WTC11 (cell line): ENCODE results near the gene POGLUT2. TPM values are rescaled to one million over a fixed set of nuclear protein-coding genes. Genes with fewer than 3 reads are reported as not detected.

Experiments
- ATAC-seq: fragments of 200-7000 bp; cut with Tn5 transposase; 2 replicates; pipeline ENCODE4 v1.10.0; 2021; ENCODE audit warnings: mild to moderate bottlenecking, moderate library complexity
- CTCF ChIA-PET: fragments of 300-600 bp; sonication (Branson Sonifier 250); formaldehyde crosslinking; loops from one replicate; lab custom pipeline; 2021; ENCODE audit warnings: antibody characterized with exemption; lab: Charles Lee
- POLR2A ChIA-PET: fragments of 350-600 bp; sonication (Branson Sonifier 250); formaldehyde crosslinking; loops from one replicate; lab custom pipeline; 2021; ENCODE audit warnings: antibody characterized with exemption; lab: Charles Lee
- DNase-seq: peaks from one replicate; pipeline ENCODE4 v3.0.0; 2021; ENCODE audit warnings: low spot score
- H3K27ac Mint-ChIP-seq: 2 replicates; pipeline ENCODE4 v1.8.0; 2021; ENCODE audit warnings: mixed read lengths
- H3K27me3 Mint-ChIP-seq: 2 replicates; pipeline ENCODE4 v1.8.0; 2021; ENCODE audit warnings: low read depth, mild to moderate bottlenecking, moderate library complexity, mixed read lengths
- H3K36me3 Mint-ChIP-seq: 2 replicates; pipeline ENCODE4 v1.8.0; 2021; ENCODE audit warnings: mixed read lengths
- H3K4me1 Mint-ChIP-seq: 2 replicates; pipeline ENCODE4 v1.8.0; 2022; ENCODE audit warnings: mixed read lengths
- H3K4me3 Mint-ChIP-seq: 2 replicates; pipeline ENCODE4 v1.8.0; 2021; ENCODE audit warnings: mild to moderate bottlenecking, moderate library complexity, mixed read lengths
- H3K9me3 Mint-ChIP-seq: 2 replicates; pipeline ENCODE4 v1.8.0; 2021; ENCODE audit warnings: mixed read lengths
- AFF4 ChIP-seq: sonication (generic); formaldehyde crosslinking; IDR thresholded peaks from 2 replicates; pipeline ENCODE4 v1.8.1; 2023; ENCODE audit warnings: mild to moderate bottlenecking, missing genetic modification reagents, borderline replicate concordance
- ATF1 ChIP-seq: sonication (generic); formaldehyde crosslinking; IDR thresholded peaks from 2 replicates; pipeline ENCODE4 v1.8.1; 2023; ENCODE audit warnings: mild to moderate bottlenecking, moderate library complexity, missing genetic modification reagents
- ATF3 ChIP-seq: sonication (generic); formaldehyde crosslinking; conservative IDR thresholded peaks from 2 replicates; pipeline ENCODE4 v1.8.1; 2022; ENCODE audit warnings: mild to moderate bottlenecking, missing genetic modification reagents
- CBFB ChIP-seq: sonication (generic); formaldehyde crosslinking; IDR thresholded peaks from 2 replicates; pipeline ENCODE4 v1.8.1; 2022; ENCODE audit warnings: mild to moderate bottlenecking, low read depth, missing genetic modification reagents
- ESRRA ChIP-seq: sonication (generic); formaldehyde crosslinking; IDR thresholded peaks from 2 replicates; pipeline ENCODE4 v1.8.1; 2022; ENCODE audit warnings: mild to moderate bottlenecking, missing genetic modification reagents, borderline replicate concordance
- NR2C2 ChIP-seq: sonication (generic); formaldehyde crosslinking; IDR thresholded peaks from 2 replicates; pipeline ENCODE4 v1.8.0; 2022; ENCODE audit warnings: mild to moderate bottlenecking, missing genetic modification reagents
- RELA ChIP-seq: sonication (generic); formaldehyde crosslinking; IDR thresholded peaks from 2 replicates; pipeline ENCODE4 v1.8.1; 2022; ENCODE audit warnings: missing genetic modification reagents, mild to moderate bottlenecking, borderline replicate concordance
- SMAD3 ChIP-seq: sonication (generic); formaldehyde crosslinking; IDR thresholded peaks from 2 replicates; pipeline ENCODE4 v1.8.0; 2022; ENCODE audit warnings: missing genetic modification reagents, mild to moderate bottlenecking, borderline replicate concordance
- TCF7 ChIP-seq: sonication (generic); formaldehyde crosslinking; IDR thresholded peaks from 2 replicates; pipeline ENCODE4 v1.8.0; 2022; ENCODE audit warnings: mild to moderate bottlenecking, low read depth, missing genetic modification reagents, moderate library complexity
- USF1 ChIP-seq: sonication (generic); formaldehyde crosslinking; IDR thresholded peaks from 2 replicates; pipeline ENCODE4 v1.8.0; 2022; ENCODE audit warnings: mild to moderate bottlenecking, missing genetic modification reagents
- ZNF219 ChIP-seq: sonication (generic); formaldehyde crosslinking; IDR thresholded peaks from 2 replicates; pipeline ENCODE4 v1.8.0; 2023; ENCODE audit warnings: missing genetic modification reagents, mild to moderate bottlenecking, borderline replicate concordance
- ZNF396 ChIP-seq: fragments of 250-450 bp; sonication (Bioruptor Pico); IDR thresholded peaks from 2 replicates; pipeline ENCODE4 v1.8.0; 2021; ENCODE audit warnings: mild to moderate bottlenecking, moderate library complexity, borderline replicate concordance
- ZSCAN18 ChIP-seq: fragments of 250-450 bp; sonication (Bioruptor Pico); IDR thresholded peaks from 2 replicates; pipeline ENCODE4 v2.1.2; 2022; ENCODE audit warnings: mild to moderate bottlenecking, moderate library complexity
- total RNA-seq: library from RNA; stranded (reverse); gene quantifications from 3 replicates; pipeline ENCODE4 v1.2.3, GENCODE V29; 2021
- TF ChIP-seq, protein P1 (sequence below): sonication (generic); formaldehyde crosslinking; IDR thresholded peaks from 2 replicates; pipeline ENCODE4 v1.8.1; 2023; ENCODE audit warnings: mild to moderate bottlenecking, missing genetic modification reagents
- TF ChIP-seq, protein P2 (sequence below): sonication (generic); formaldehyde crosslinking; IDR thresholded peaks from 2 replicates; pipeline ENCODE4 v1.8.0; 2023; ENCODE audit warnings: missing genetic modification reagents, mild to moderate bottlenecking, borderline replicate concordance
- TF ChIP-seq, protein P3 (sequence below): sonication (generic); formaldehyde crosslinking; IDR thresholded peaks from 2 replicates; pipeline ENCODE4 v1.8.0; 2023; ENCODE audit warnings: missing genetic modification reagents
- TF ChIP-seq, protein P4 (sequence below): fragments of 200-600 bp; IDR thresholded peaks from 2 replicates; pipeline ENCODE4 v1.8.0; 2022; ENCODE audit warnings: antibody characterized with exemption

POGLUT2 gene
- total RNA-seq, 1 experiment from 2014 or later: 17.2 TPM

GRCh38 chr13:102816708-102817107 lies 17.9 kb upstream of the POGLUT2 start:
- peaks cover 5% of the 10 kb centered on the region; the same call in 1 of the 2 replicates for H3K9me3 Mint-ChIP-seq
- POLR2A ChIA-PET: no interaction called here
- peaks cover 3% of the 10 kb centered on the region; the same call in 1 of the 2 replicates for H3K4me1 Mint-ChIP-seq
- ATAC-seq (no peak), DNase-seq (no peak)
- H3K36me3 Mint-ChIP-seq: peaks cover 5% of the 10 kb centered on the region
- TF ChIP-seq ESRRA (CRISPR knock-in tag) (no peak), AFF4 (CRISPR knock-in tag) (no peak), TCF7 (CRISPR knock-in tag) (no peak), ATF3 (CRISPR knock-in tag) (no peak), ATF1 (CRISPR knock-in tag) (no peak), ZSCAN18 (CRISPR knock-in tag) (no peak), USF1 (CRISPR knock-in tag) (no peak), CBFB (CRISPR knock-in tag) (no peak), NR2C2 (CRISPR knock-in tag) (no peak), ZNF396 (CRISPR knock-in tag) (no peak), RELA (CRISPR knock-in tag) (no peak), ZNF219 (CRISPR knock-in tag) (no peak), SMAD3 (CRISPR knock-in tag) (no peak)
- TF ChIP-seq, protein P1, sequence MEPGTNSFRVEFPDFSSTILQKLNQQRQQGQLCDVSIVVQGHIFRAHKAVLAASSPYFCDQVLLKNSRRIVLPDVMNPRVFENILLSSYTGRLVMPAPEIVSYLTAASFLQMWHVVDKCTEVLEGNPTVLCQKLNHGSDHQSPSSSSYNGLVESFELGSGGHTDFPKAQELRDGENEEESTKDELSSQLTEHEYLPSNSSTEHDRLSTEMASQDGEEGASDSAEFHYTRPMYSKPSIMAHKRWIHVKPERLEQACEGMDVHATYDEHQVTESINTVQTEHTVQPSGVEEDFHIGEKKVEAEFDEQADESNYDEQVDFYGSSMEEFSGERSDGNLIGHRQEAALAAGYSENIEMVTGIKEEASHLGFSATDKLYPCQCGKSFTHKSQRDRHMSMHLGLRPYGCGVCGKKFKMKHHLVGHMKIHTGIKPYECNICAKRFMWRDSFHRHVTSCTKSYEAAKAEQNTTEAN (CRISPR knock-in tag): no peak
- TF ChIP-seq, protein P2, sequence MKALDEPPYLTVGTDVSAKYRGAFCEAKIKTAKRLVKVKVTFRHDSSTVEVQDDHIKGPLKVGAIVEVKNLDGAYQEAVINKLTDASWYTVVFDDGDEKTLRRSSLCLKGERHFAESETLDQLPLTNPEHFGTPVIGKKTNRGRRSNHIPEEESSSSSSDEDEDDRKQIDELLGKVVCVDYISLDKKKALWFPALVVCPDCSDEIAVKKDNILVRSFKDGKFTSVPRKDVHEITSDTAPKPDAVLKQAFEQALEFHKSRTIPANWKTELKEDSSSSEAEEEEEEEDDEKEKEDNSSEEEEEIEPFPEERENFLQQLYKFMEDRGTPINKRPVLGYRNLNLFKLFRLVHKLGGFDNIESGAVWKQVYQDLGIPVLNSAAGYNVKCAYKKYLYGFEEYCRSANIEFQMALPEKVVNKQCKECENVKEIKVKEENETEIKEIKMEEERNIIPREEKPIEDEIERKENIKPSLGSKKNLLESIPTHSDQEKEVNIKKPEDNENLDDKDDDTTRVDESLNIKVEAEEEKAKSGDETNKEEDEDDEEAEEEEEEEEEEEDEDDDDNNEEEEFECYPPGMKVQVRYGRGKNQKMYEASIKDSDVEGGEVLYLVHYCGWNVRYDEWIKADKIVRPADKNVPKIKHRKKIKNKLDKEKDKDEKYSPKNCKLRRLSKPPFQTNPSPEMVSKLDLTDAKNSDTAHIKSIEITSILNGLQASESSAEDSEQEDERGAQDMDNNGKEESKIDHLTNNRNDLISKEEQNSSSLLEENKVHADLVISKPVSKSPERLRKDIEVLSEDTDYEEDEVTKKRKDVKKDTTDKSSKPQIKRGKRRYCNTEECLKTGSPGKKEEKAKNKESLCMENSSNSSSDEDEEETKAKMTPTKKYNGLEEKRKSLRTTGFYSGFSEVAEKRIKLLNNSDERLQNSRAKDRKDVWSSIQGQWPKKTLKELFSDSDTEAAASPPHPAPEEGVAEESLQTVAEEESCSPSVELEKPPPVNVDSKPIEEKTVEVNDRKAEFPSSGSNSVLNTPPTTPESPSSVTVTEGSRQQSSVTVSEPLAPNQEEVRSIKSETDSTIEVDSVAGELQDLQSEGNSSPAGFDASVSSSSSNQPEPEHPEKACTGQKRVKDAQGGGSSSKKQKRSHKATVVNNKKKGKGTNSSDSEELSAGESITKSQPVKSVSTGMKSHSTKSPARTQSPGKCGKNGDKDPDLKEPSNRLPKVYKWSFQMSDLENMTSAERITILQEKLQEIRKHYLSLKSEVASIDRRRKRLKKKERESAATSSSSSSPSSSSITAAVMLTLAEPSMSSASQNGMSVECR (CRISPR knock-in tag): no peak
- TF ChIP-seq, protein P3, sequence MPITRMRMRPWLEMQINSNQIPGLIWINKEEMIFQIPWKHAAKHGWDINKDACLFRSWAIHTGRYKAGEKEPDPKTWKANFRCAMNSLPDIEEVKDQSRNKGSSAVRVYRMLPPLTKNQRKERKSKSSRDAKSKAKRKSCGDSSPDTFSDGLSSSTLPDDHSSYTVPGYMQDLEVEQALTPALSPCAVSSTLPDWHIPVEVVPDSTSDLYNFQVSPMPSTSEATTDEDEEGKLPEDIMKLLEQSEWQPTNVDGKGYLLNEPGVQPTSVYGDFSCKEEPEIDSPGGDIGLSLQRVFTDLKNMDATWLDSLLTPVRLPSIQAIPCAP (CRISPR knock-in tag): no peak
- TF ChIP-seq, protein P4, sequence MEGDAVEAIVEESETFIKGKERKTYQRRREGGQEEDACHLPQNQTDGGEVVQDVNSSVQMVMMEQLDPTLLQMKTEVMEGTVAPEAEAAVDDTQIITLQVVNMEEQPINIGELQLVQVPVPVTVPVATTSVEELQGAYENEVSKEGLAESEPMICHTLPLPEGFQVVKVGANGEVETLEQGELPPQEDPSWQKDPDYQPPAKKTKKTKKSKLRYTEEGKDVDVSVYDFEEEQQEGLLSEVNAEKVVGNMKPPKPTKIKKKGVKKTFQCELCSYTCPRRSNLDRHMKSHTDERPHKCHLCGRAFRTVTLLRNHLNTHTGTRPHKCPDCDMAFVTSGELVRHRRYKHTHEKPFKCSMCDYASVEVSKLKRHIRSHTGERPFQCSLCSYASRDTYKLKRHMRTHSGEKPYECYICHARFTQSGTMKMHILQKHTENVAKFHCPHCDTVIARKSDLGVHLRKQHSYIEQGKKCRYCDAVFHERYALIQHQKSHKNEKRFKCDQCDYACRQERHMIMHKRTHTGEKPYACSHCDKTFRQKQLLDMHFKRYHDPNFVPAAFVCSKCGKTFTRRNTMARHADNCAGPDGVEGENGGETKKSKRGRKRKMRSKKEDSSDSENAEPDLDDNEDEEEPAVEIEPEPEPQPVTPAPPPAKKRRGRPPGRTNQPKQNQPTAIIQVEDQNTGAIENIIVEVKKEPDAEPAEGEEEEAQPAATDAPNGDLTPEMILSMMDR: no peak
- H3K27ac Mint-ChIP-seq: no peak overlapping the region
- CTCF ChIA-PET: no interaction called here
- no peaks in the 10 kb centered on the region for H3K27me3 Mint-ChIP-seq
- no peak overlapping the region for H3K4me3 Mint-ChIP-seq
